ENCODE data around the gene HOXD3. TPM values are rescaled to one million over a fixed set of nuclear protein-coding genes. Genes with fewer than 3 reads are reported as not detected.

HOXD3 gene
- total RNA-seq, 1 experiment from 2014 or later, result not detected

DNA sequence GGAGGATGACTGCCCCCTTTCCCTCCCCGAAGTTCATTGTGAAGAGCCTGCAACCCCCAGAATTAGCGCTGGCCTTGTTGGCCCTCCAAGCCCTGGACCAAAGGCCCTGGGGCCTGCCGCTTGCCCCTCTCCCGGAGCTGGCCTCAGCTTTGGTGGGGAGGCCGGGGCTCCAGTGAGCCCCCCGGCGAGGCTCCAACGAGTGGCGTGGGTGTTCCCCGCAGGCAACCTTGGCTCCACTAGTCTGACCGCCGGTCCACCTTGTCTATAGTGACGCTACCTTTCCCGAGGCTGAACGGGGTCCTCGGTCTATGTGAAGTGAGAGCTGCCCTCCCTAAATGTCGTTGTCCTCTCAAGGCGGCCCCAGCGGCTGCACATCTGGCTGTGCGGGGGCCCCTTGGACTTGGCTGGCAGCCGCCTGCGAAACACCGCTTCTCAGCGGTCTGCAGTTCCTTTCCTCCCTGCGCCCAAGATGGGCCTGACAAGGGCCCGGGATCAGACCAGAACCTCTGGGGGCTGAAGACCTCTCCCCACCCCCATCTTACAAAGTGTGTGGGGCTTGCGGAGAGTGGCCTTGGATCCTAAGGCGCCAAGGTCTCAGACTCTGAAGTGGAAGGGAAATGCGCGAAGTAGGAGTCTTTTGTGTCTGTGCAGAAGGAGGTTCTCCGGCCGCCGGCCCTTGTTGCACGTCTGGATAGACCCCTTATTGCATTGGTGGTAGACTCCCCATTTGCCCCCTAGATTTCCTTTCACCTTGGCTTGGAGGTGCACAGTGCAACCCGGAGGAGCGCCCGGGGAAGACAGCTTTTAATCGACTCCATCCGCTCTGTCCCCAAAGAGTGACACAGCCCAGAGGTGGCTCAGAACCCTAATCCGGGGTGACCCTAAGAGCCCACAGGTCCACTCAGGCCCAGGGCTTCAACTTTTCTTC is 44.5 kb upstream of the HOXD3 start:
- Mint-ChIP-seq H3K4me3 (ENCODE audit: unreplicated experiment) (no peak overlapping the region), H3K9me3 (ENCODE audit: unreplicated experiment) (no peaks in the 10 kb centered on the region), H3K27me3 (ENCODE audit: insufficient read depth, unreplicated experiment) (peaks cover 17% of the 10 kb centered on the region), H3K27ac (ENCODE audit: low read depth, unreplicated experiment) (no peak overlapping the region), H3K36me3 (ENCODE audit: insufficient read depth, unreplicated experiment) (no peaks in the 10 kb centered on the region), H3K4me1 (ENCODE audit: insufficient read depth, unreplicated experiment) (no peaks in the 10 kb centered on the region)
- CTCF ChIA-PET, result interaction anchor here (0.6 to 1.6 kb wide), 4 partner anchors 14 to 1036 kb away, joined by 4 to 8 read pairs (median 4); no protein-coding TSS in a partner anchor
- intact Hi-C loops (cut with micrococcal nuclease), result no loop called here
- POLR2A ChIA-PET, result interaction anchor here (0.6 kb wide), 1 partner anchor 25 kb away, joined by 3 read pairs; no protein-coding TSS in a partner anchor
- no peak for DNase-seq (ENCODE audit: unreplicated experiment)
- TF ChIP-seq, protein P1, sequence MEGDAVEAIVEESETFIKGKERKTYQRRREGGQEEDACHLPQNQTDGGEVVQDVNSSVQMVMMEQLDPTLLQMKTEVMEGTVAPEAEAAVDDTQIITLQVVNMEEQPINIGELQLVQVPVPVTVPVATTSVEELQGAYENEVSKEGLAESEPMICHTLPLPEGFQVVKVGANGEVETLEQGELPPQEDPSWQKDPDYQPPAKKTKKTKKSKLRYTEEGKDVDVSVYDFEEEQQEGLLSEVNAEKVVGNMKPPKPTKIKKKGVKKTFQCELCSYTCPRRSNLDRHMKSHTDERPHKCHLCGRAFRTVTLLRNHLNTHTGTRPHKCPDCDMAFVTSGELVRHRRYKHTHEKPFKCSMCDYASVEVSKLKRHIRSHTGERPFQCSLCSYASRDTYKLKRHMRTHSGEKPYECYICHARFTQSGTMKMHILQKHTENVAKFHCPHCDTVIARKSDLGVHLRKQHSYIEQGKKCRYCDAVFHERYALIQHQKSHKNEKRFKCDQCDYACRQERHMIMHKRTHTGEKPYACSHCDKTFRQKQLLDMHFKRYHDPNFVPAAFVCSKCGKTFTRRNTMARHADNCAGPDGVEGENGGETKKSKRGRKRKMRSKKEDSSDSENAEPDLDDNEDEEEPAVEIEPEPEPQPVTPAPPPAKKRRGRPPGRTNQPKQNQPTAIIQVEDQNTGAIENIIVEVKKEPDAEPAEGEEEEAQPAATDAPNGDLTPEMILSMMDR (IDR thresholded peaks at IDR 0.05; ENCODE audit: unreplicated experiment), result no peak
- no TSS peak for BruUV-seq (replicated peaks)

DNA sequence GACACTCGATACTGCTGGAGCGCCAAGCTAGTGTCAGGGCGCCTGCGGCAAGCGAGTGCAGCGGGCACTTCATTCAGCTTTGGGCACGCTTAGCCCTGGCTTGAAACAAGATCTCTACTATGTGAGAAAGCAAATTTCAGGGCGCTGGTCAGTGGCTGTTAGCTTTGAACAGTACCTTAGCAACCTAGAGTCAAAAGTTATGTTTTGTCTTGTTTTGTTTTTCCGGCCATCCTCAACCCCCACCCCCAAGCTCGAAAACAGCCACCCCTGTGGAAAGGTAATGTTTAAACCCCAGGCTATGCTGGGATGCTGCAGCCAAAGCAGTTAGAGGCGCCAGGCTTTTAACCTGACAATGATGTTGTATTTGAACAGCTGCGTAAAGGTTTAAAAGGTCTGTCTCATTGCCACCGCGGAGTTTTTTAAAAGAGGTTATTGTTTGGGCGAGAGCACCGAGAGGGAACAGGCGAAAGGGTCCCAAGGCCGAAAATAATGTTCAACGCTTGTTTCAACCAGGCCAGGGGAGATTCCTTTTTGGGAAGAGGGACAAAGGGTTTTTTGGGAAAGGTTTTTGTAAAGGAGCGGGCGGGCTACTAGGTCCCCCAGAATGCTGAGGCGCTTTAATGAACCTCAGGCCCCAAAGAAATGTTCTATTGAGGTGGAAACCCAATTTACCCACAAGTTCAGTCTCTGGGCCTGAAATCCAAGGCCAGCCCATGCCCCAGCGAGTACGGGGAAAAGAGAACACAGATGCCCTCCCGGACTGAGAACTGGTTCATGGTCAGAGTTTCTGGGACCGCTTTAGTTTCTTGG is 42.8 kb upstream of the HOXD3 start:
- H3K27ac Mint-ChIP-seq (ENCODE audit: low read depth, unreplicated experiment), result no peak overlapping the region
- H3K36me3 Mint-ChIP-seq (ENCODE audit: insufficient read depth, unreplicated experiment), result no peaks in the 10 kb centered on the region
- no peak overlapping the region for H3K4me3 Mint-ChIP-seq (ENCODE audit: unreplicated experiment)
- no TSS peak for BruUV-seq (replicated peaks)
- DNase-seq (ENCODE audit: unreplicated experiment), result no peak
- H3K27me3 Mint-ChIP-seq (ENCODE audit: insufficient read depth, unreplicated experiment), result peaks cover 33% of the 10 kb centered on the region
- POLR2A ChIA-PET, result interaction anchor here (0.6 to 0.7 kb wide), 2 partner anchors 16 to 352 kb away, joined by 3 read pairs; no protein-coding TSS in a partner anchor
- CTCF ChIA-PET, result interaction anchor here (1.4 to 1.6 kb wide), 2 partner anchors 12 to 13 kb away, joined by 4 to 5 read pairs; no protein-coding TSS in a partner anchor
- H3K4me1 Mint-ChIP-seq (ENCODE audit: insufficient read depth, unreplicated experiment), result no peaks in the 10 kb centered on the region
- no peaks in the 10 kb centered on the region for H3K9me3 Mint-ChIP-seq (ENCODE audit: unreplicated experiment)
- intact Hi-C loops (cut with micrococcal nuclease), result no loop called here
- TF ChIP-seq, protein P1 (IDR thresholded peaks at IDR 0.05; ENCODE audit: unreplicated experiment), result no peak

DNA sequence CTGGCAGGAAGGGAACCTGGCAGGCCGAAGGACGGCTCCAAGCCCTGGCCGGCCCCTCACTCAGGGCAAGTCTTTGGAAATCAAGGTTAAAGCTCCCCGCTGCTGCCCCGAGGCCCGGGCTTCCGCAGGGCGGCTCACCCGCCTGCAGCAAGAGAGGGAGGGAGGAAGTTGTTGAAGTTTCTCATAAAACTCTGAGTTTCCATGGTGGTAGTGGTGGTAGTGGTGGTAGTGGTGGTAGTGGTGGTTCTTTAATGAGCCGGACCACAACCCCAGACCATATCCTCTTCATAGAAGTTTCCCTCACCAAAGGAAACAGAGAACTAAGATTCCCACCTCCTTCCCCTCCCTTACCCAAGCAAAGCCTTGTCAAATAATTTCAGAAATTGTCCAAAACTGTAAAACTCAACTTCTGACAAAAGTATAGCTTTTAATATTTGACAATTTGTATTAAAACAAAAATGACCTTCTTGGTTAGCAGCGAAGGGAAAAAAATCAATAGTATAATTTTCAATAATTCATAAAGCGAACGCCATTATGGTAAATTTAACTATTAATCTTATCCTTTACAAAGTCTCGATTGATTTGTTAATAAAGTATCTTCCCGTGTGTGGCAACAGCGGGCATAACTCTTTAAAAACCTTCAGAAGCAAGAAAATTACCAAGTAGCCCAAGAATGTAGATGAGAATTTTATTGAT is 42.0 kb upstream of the HOXD3 start:
- no TSS peak for BruUV-seq (replicated peaks)
- H3K36me3 Mint-ChIP-seq (ENCODE audit: insufficient read depth, unreplicated experiment), result no peaks in the 10 kb centered on the region

More for the DNA sequence above, 42.0 kb upstream of the HOXD3 start:
- Mint-ChIP-seq H3K27ac (ENCODE audit: low read depth, unreplicated experiment) (no peak overlapping the region), H3K27me3 (ENCODE audit: insufficient read depth, unreplicated experiment) (peaks cover 41% of the 10 kb centered on the region), H3K4me1 (ENCODE audit: insufficient read depth, unreplicated experiment) (no peaks in the 10 kb centered on the region), H3K4me3 (ENCODE audit: unreplicated experiment) (no peak overlapping the region), H3K9me3 (ENCODE audit: unreplicated experiment) (no peaks in the 10 kb centered on the region)
- CTCF ChIA-PET, result interaction anchor here (1.4 kb wide), 1 partner anchor 12 kb away, joined by 4 read pairs; no protein-coding TSS in a partner anchor
- intact Hi-C loops (cut with micrococcal nuclease), result no loop called here
- POLR2A ChIA-PET, result interaction anchor here (0.7 kb wide), 1 partner anchor 529 kb away, joined by 3 read pairs; no protein-coding TSS in a partner anchor
- TF ChIP-seq, protein P1 (IDR thresholded peaks at IDR 0.05; ENCODE audit: unreplicated experiment), result no peak
- no peak for DNase-seq (ENCODE audit: unreplicated experiment)

All from MCF 10A (cell line).